Activated T-helper 17 cell treated with anti-CD3 and anti-CD28 coated beads, Interleukin-2, amount 50 U/mL, for 72 hours (primary cell): ENCODE measurements around the gene BIRC5. TPM values are rescaled to one million over a fixed set of nuclear protein-coding genes. Genes with fewer than 3 reads are reported as not detected.
"Not testable (repeated sequence)": the region's sequence is repeated elsewhere in the genome, so short reads cannot be mapped to it uniquely, and the experiment has no call there.

Experiments used
- ATAC-seq: fragments of 150-1000 bp; cut with Tn5 transposase; replicated peaks from 2 replicates; pipeline ENCODE4 v1.10.0; 2021; ENCODE audit warnings: mild to moderate bottlenecking, moderate library complexity
- H3K27ac Mint-ChIP-seq: one replicate; pipeline ENCODE4 v1.8.0; 2022; ENCODE audit warnings: mixed read lengths
- H3K27me3 Mint-ChIP-seq: one replicate; pipeline ENCODE4 v1.8.0; 2022; ENCODE audit warnings: mixed read lengths
- H3K36me3 Mint-ChIP-seq: one replicate; pipeline ENCODE4 v1.8.0; 2022; ENCODE audit warnings: low read depth, mild to moderate bottlenecking, mixed read lengths
- H3K4me1 Mint-ChIP-seq: one replicate; pipeline ENCODE4 v1.8.0; 2022; ENCODE audit warnings: mixed read lengths
- H3K4me3 Mint-ChIP-seq: one replicate; pipeline ENCODE4 v1.8.0; 2022; ENCODE audit warnings: mild to moderate bottlenecking, mixed read lengths
- H3K9me3 Mint-ChIP-seq: one replicate; pipeline ENCODE4 v1.8.0; 2022; ENCODE audit warnings: mixed read lengths
- total RNA-seq, 2 donors: library from RNA; stranded (reverse); gene quantifications; one replicate each; pipeline ENCODE4 v1.2.3, GENCODE V29; 2022

BIRC5 gene
- total RNA-seq, result 100 to 1,000 TPM in 1 of 2 donors, 10 to 100 TPM in 1; 68.6 to 104 TPM

DNA sequence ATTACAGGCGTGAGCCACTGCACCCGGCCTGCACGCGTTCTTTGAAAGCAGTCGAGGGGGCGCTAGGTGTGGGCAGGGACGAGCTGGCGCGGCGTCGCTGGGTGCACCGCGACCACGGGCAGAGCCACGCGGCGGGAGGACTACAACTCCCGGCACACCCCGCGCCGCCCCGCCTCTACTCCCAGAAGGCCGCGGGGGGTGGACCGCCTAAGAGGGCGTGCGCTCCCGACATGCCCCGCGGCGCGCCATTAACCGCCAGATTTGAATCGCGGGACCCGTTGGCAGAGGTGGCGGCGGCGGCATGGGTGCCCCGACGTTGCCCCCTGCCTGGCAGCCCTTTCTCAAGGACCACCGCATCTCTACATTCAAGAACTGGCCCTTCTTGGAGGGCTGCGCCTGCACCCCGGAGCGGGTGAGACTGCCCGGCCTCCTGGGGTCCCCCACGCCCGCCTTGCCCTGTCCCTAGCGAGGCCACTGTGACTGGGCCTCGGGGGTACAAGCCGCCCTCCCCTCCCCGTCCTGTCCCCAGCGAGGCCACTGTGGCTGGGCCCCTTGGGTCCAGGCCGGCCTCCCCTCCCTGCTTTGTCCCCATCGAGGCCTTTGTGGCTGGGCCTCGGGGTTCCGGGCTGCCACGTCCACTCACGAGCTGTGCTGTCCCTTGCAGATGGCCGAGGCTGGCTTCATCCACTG, at the start of gene BIRC5:
Gene BIRC5 (plus strand): TSS at position 238 of the 690 bp plus-strand sequence. CDS start 64 bp downstream, at position 302.
- Mint-ChIP-seq H3K4me3 (peak within 1 kb of the TSS; percentile 90), H3K27me3 (no peaks in the 10 kb centered on the region), H3K36me3 (peaks cover 19% of the 10 kb centered on the region), H3K4me1 (no peaks in the 10 kb centered on the region), H3K9me3 (no peaks in the 10 kb centered on the region), H3K27ac (peak within 1 kb of the TSS; percentile 59)
- ATAC-seq, result peak; percentile 100

DNA sequence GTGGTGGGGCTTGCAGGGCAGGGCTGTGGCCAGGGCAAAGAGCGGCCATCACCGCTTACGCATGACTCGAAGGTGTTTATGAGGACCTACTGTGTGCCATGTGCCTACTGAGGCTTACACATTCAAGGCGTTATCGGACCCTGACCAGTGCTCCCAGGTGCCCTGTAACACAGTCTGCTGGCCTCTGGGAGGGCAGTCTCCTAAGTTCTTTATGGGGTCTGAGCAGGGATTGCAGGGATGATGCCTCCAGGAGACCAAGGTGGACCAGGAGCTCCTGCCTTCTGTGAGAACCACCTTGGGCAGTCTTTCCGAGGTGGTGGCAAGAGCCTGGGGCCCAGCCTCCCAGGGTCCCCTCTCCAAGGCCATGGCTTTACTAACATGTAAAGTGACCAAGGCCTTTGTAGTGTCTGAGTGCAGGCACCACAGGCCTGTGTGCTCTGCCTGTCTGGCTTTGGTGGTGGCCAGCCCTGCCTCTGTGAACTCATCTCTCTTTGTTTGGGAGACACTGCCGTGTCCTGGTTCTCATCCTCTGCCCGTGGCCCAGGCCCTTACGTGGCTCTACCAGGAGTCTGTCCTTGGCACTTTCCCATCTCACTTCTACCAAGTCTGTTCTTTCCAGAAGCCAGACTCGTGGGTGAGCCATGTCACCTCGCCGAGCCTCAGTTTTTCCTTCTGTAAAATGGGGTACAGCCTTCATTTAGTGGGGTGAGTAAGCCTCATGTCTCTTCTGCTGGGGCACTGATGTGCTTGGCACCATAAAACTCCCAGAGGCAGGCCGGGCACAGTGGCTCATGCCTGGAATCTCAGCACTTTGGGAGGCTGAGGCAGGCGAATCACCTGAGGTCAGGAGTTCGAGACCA, 49.1 kb upstream of the BIRC5 start:
- H3K4me1 Mint-ChIP-seq, result peaks cover 6% of the 10 kb centered on the region
- H3K9me3 Mint-ChIP-seq, result no peaks in the 10 kb centered on the region
- ATAC-seq, result no peak
- no peak overlapping the region for H3K4me3 Mint-ChIP-seq
- H3K36me3 Mint-ChIP-seq, result peaks cover 3% of the 10 kb centered on the region
- H3K27ac Mint-ChIP-seq, result no peak overlapping the region
- no peaks in the 10 kb centered on the region for H3K27me3 Mint-ChIP-seq

DNA sequence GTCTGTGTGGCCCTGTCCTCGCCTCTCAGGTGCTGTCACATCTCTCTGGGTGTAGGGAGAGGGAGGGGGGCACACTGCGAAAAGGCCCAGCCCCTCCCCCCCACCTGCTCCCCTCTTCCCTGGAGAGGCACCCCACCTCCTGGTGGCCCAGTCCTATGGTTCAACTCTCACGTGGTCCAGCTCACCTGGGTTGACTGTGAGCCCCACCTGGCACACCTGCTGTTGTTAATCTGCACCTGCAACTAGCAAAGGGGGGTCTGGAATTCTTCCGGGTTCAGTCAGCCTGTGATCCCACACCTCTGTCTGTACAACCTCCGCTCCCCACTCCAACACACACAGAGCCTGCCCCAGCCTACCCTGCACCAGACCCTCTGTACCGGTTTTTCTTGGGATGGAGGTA, 47.6 kb upstream of the BIRC5 start:
- H3K36me3 Mint-ChIP-seq, result peaks cover 9% of the 10 kb centered on the region

DNA sequence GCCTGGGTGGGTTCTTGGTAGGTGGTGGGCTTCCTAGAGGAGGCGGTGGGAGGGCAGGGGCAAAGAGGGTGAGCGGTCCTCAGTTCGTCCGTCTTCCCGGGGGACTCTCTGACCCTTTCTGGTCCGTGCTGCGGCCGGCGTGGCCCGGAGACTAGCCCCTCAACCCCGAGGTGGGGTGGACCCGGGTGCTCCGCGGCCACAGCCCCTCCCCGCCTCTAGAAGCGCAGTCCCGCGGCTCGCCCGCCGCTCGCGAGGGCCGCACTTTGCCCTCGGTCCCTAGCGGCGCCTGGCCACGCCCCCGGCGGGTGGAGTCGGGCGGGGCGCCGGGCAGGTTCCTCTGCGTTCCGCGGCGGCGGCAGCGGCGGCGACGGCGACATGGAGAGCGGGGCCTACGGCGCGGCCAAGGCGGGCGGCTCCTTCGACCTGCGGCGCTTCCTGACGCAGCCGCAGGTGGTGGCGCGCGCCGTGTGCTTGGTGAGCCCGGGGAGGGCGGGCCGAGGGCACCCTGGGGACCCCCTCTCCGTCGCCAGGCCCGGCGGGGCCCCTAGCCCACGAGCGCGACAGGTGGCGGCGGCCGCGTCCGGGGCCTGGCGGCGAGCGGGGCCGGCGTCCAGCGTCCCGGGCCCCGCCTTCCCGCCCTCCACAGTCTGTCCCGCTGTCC, 45.7 kb upstream of the BIRC5 start, which contains the start of gene SYNGR2:
Gene SYNGR2 (plus strand): TSS at position 340 of the 661 bp plus-strand sequence. CDS start 36 bp downstream, at position 376.
- Mint-ChIP-seq H3K27me3 (no peaks in the 10 kb centered on the region), H3K4me3 (peak within 1 kb of the TSS; percentile 66), H3K4me1 (peaks cover 19% of the 10 kb centered on the region), H3K36me3 (peaks cover 29% of the 10 kb centered on the region), H3K27ac (peak within 1 kb of the TSS; percentile 78), H3K9me3 (no peaks in the 10 kb centered on the region)
- ATAC-seq, result peak; percentile 81

More for the DNA sequence above, 47.6 kb upstream of the BIRC5 start:
- Mint-ChIP-seq H3K27me3 (no peaks in the 10 kb centered on the region), H3K4me3 (no peak overlapping the region), H3K4me1 (peaks cover 2% of the 10 kb centered on the region), H3K27ac (no peak overlapping the region), H3K9me3 (no peaks in the 10 kb centered on the region)
- ATAC-seq, result no peak

DNA sequence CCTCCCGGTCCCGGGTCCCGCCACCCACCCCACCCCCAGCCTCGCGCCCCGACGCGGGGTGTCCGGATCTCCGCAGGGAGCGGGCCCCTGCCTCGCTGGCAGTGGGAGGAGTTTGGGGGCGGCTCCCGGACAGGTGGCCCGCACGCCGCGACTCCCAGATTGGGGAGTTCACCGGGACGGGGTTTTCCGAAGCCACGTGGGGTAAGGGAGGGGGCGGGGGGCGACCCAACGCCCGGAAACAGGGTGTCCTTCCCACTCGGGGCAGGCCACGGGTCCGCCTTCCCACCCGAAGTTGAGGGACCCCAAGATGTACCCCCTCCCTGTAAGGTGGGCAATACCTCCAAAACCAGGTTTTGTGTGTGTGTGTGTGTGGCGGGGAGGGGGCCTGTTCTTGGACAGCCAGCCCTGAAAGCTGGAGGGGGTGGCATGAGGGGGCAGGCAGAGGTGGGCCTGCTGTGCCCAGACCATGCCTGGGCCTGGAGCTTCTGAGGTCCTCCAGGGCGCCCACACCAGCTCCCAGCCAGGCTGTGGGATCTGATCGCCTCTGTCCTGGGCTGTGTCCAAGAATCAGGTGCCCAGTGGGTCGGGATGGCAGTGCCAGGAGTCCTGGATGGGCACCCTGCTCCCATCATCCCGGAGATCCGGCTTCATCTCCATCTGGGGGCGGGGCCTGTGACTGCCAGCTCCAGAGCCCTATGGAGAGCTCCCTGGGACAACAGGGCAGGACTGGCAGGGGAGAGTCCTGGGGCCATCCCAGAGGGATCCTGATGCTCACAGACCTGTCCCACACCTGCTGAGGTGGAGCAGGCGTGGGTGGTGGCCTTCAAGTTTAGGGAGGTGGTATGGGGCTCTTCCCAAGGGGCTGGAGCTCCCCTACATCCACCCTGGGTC, 44.9 kb upstream of the BIRC5 start:
- Mint-ChIP-seq H3K9me3 (no peaks in the 10 kb centered on the region), H3K4me1 (peaks cover 27% of the 10 kb centered on the region), H3K27ac (peak overlapping the region; percentile 50), H3K36me3 (peaks cover 36% of the 10 kb centered on the region), H3K27me3 (no peaks in the 10 kb centered on the region), H3K4me3 (peak overlapping the region; percentile 66)
- ATAC-seq, result peak; percentile 57

DNA sequence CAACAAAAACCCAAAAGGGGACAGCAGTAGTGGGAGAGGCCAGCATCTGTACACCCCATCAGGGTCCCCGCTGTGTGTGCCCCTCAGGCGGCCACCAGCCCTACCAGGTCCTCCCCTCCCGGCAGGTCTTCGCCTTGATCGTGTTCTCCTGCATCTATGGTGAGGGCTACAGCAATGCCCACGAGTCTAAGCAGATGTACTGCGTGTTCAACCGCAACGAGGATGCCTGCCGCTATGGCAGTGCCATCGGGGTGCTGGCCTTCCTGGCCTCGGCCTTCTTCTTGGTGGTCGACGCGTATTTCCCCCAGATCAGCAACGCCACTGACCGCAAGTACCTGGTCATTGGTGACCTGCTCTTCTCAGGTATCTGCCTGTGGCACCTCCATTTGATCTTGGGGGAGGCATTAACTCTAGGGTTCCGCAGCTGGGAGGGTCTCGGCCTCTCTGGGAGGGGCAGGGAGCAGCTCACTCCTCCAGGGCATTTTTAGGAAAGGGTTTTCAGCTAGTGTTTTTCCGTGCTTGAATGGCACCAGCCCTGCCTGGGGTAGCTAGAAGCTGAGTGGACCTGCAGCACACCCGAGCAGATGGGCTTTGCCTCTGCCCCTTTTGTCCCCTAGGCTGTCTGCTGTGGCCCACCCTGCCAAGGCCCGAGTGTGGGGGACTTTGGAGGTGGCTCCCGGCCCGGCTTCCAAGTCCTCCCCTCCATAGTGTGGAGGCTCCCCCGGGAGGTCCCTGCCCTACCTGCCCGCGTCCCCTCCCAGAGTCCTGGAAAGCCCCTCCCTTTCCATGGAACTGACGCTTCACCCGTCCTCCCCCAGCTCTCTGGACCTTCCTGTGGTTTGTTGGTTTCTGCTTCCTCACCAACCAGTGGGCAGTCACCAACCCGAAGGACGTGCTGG, 43.1 kb upstream of the BIRC5 start:
- ATAC-seq, result no peak
- no peaks in the 10 kb centered on the region for H3K27me3 Mint-ChIP-seq
- H3K36me3 Mint-ChIP-seq, result peaks cover 54% of the 10 kb centered on the region
- peaks cover 29% of the 10 kb centered on the region for H3K4me1 Mint-ChIP-seq
- peak overlapping the region; percentile 57 for H3K27ac Mint-ChIP-seq
- H3K9me3 Mint-ChIP-seq, result no peaks in the 10 kb centered on the region
- H3K4me3 Mint-ChIP-seq, result peak overlapping the region; percentile 66

DNA sequence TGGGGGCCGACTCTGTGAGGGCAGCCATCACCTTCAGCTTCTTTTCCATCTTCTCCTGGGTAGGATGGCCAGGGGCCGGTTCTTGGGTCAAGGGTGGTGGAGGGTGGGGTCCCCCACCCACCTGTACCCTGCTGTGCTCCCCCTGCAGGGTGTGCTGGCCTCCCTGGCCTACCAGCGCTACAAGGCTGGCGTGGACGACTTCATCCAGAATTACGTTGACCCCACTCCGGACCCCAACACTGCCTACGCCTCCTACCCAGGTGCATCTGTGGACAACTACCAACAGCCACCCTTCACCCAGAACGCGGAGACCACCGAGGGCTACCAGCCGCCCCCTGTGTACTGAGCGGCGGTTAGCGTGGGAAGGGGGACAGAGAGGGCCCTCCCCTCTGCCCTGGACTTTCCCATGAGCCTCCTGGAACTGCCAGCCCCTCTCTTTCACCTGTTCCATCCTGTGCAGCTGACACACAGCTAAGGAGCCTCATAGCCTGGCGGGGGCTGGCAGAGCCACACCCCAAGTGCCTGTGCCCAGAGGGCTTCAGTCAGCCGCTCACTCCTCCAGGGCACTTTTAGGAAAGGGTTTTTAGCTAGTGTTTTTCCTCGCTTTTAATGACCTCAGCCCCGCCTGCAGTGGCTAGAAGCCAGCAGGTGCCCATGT, 42.3 kb upstream of the BIRC5 start:
- Mint-ChIP-seq H3K27ac (peak overlapping the region; percentile 57), H3K4me3 (peak overlapping the region; percentile 66), H3K36me3 (peaks cover 59% of the 10 kb centered on the region), H3K4me1 (peaks cover 29% of the 10 kb centered on the region)
- not testable (repeated sequence) for H3K27me3 Mint-ChIP-seq, ATAC-seq, H3K9me3 Mint-ChIP-seq

DNA sequence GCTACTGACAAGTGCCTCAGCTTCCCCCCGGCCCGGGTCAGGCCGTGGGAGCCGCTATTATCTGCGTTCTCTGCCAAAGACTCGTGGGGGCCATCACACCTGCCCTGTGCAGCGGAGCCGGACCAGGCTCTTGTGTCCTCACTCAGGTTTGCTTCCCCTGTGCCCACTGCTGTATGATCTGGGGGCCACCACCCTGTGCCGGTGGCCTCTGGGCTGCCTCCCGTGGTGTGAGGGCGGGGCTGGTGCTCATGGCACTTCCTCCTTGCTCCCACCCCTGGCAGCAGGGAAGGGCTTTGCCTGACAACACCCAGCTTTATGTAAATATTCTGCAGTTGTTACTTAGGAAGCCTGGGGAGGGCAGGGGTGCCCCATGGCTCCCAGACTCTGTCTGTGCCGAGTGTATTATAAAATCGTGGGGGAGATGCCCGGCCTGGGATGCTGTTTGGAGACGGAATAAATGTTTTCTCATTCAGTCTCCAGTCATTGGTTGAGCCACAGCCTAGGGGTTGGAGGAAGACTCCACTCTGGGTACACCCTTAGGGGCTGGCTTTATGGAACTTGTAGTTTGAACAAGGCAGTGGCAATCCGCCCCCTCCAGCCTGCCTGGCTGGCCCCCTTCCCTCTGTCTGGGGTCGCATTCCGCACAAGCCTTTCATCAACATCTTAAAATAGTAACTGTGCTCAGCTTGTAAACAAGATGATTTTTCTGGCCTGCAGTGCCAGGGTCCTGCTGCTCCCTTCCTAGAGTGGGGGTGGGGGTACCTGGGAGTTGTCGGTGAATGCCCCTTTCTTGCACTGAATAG, 41.6 kb upstream of the BIRC5 start:
- Mint-ChIP-seq H3K9me3 (no peaks in the 10 kb centered on the region), H3K4me3 (peak overlapping the region; percentile 66), H3K36me3 (peaks cover 64% of the 10 kb centered on the region), H3K4me1 (peaks cover 29% of the 10 kb centered on the region), H3K27me3 (no peaks in the 10 kb centered on the region), H3K27ac (peak overlapping the region; percentile 88)
- ATAC-seq, result no peak

DNA sequence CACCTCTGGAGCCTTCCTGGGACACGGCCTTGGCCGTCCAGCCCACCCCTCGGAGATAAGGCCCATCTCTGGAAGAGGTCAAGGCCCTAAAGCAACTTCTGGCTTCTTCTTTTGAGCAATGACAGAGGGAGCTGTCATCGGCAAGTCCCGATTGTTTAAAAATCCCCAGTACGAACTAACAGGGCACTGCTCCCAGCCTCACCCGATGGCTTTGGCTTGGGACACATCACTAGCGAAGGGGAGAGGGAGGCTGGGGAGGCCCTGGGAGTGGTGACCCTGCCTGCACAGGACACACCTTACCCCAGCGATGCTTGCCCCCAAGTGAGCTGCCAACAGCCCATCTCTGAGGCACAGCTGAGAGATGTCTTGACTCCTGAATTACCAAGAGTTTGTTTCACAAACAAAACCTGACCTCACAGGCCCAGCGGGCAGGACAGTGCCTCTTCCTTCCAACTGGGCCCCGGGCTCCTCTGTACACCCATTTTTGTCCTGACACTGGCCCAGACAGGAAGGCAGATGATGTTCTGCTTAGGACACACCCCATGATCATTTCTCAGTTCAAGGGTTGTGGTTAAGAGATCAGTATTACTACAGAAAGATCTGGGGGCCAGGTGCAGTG, 40.8 kb upstream of the BIRC5 start:
- ATAC-seq, result peak; percentile 55
- peak overlapping the region; percentile 88 for H3K27ac Mint-ChIP-seq
- peaks cover 64% of the 10 kb centered on the region for H3K36me3 Mint-ChIP-seq
- H3K4me1 Mint-ChIP-seq, result peaks cover 29% of the 10 kb centered on the region
- H3K9me3 Mint-ChIP-seq, result no peaks in the 10 kb centered on the region
- H3K4me3 Mint-ChIP-seq, result peak overlapping the region; percentile 66
- no peaks in the 10 kb centered on the region for H3K27me3 Mint-ChIP-seq

DNA sequence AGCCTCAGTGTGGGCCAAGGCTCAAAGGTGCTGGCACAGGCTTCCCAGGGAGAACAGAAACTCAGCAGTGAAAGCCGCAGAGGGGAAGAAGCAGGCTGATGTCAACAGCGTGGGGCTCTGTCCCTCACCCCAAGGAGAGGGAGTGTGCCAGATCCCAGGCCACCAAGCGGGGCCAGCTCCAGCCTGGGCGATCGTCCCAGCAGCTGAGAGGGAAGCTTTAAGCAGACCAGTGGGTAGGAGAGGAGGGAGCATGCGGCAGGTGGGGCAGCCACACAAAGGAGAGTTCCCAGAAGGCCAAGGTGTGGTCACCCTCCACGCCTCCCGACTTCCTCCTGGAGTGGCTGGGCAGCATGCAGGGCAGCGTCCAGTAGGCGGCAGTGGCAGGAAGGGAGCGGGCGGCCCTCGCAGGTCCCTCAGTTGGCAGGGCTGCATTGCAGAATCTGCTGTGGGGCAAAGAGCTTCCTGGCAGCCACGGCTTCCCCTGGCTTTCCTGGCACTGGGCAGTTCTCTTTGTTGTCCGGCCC, 39.6 kb upstream of the BIRC5 start:
- Mint-ChIP-seq H3K4me1 (peaks cover 29% of the 10 kb centered on the region), H3K36me3 (peaks cover 76% of the 10 kb centered on the region), H3K27me3 (no peaks in the 10 kb centered on the region)

DNA sequence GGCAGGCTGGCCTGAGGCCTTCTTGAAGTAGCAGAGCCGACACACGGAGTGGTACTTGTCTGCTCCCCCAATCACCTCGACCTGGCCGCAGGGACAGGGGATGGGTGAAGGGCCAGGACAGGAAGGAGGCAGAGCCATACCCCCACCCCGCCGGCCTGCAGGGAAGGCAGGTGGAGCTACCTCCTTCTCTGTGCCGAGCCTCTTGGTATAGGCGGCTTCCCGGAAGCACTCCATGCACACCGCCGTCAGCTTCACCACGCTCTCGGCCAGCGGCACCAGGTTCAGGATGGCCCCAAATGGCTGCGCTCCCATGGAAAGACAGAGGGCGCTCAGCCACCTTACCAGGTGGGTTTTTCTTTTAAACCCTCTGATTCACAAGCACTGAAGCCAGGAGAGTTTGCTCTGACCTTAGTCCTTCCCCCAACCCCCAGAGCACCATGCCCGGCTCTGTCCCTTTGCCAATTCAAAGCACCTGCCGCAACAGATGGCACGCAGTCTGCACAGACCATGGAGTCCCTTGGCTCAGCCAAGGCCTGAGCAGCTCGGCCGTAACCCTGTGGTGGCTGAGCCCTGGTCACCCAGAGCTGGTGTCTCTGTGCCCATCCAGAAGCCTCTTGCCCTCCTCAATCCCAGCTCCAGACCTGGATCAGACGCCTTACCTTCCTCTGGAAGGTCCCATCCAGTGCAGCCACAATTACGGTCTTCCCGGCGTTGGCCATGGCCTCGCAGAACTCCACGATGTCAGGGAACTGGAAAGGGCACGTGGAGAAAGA, 39.0 kb upstream of the BIRC5 start:
- Mint-ChIP-seq H3K27me3 (no peaks in the 10 kb centered on the region), H3K4me1 (peaks cover 29% of the 10 kb centered on the region), H3K27ac (no peak overlapping the region), H3K9me3 (no peaks in the 10 kb centered on the region), H3K36me3 (peaks cover 83% of the 10 kb centered on the region), H3K4me3 (no peak overlapping the region)
- no peak for ATAC-seq

More for the DNA sequence above, 39.6 kb upstream of the BIRC5 start:
- Mint-ChIP-seq H3K4me3 (peak overlapping the region; percentile 66), H3K27ac (peak overlapping the region; percentile 88), H3K9me3 (no peaks in the 10 kb centered on the region)
- ATAC-seq, result no peak
